AG09319 (cell line): ENCODE data around the gene SC5D.

Experiments used
- DNase-seq: peaks from one replicate; pipeline ENCODE4 v3.0.0-alpha.2; 2010; ENCODE audit warnings: low read depth; ENCODE audit errors: extremely low read depth
- TF ChIP-seq, protein P1 (sequence below): IDR thresholded peaks from 2 replicates; pipeline ENCODE4 v1.5.1; 2011; ENCODE audit warnings: low read depth, mild to moderate bottlenecking, inconsistent platforms, low read length, moderate library complexity

SC5D gene

DNA sequence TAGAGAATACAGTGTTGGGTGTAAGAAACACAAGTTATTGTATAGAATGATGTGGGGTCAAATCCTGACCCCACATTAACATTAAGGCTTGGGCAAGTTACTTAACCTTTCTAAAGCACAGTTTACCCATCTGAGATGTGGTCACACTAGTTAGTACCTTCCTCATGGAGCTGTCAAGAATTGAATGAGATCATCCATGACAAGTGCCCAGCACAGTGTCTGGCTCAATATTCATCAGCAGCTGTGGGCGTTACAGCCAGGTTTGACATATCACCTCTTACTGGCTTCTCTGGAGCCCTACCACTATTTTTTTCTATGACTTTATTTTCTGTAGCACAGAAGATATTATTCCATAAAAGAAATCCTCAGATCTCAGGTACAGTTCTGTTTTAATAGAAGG is 57.2 kb downstream of the SC5D start:
- TF ChIP-seq, protein P1, sequence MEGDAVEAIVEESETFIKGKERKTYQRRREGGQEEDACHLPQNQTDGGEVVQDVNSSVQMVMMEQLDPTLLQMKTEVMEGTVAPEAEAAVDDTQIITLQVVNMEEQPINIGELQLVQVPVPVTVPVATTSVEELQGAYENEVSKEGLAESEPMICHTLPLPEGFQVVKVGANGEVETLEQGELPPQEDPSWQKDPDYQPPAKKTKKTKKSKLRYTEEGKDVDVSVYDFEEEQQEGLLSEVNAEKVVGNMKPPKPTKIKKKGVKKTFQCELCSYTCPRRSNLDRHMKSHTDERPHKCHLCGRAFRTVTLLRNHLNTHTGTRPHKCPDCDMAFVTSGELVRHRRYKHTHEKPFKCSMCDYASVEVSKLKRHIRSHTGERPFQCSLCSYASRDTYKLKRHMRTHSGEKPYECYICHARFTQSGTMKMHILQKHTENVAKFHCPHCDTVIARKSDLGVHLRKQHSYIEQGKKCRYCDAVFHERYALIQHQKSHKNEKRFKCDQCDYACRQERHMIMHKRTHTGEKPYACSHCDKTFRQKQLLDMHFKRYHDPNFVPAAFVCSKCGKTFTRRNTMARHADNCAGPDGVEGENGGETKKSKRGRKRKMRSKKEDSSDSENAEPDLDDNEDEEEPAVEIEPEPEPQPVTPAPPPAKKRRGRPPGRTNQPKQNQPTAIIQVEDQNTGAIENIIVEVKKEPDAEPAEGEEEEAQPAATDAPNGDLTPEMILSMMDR: no peak
- no peak for DNase-seq

DNA sequence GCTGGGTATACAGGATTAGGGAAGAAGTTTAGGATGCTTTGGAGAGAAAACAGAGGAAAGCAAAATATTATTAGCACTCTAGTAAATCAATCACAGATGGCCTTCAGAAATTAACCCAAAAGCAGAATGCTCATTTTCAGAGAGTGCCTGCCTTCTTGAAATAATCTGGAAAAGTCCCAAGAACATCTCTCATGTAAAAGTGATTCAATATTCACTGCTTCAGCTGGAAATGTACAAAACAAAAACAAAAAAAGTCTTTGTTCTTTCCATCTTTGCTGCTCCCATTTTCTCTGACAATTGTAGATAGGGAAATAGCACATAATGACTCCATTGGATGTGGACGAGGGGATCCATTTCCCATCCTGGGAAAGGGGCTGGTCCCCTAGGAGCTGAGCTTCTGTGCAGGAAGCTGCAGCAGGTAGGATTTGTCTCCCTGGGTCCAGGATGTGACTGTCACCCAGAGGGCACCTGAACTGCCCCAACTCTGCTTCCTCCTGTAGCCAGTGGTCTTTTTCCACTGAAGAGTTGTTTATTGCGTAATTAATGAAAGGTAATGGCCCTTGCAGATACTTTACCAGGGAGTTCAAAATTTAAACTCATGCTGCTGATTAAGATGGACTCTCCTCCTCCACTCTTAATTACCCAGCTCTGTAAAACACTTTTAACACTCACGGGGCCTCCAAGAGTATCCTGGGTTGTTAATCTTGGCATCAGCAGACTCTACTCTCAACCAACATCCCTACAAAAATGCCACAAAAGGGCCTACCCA is 57.9 kb downstream of the SC5D start:
- TF ChIP-seq, protein P1: no peak
- no peak for DNase-seq

DNA sequence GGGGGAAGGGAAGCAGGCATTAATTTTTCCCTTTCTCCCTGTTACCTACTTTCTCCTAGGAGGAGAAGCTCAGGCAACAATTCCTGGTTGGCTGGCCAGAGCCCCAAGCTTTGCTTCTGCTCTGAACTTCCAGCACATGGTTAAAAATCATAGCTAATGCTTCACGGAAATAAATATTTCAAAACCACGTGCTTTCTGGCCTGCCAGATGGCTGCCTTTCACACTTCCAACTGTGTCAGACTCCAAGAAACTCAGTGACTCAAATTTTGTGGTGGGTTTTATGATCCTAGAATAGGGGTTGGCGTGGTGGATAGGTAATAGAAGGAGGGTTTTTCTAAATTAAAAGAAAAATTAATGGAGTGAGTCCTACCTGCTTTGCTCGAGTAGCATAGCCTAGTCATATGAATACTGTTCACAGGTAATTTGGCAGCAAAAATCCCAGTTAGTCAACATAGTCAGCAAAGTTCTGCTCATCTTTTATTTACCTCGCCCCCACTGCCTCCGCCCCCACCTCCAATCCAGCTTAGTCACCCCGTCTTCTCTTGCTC is 58.6 kb downstream of the SC5D start:
- TF ChIP-seq, protein P1: no peak
- DNase-seq: no peak

DNA sequence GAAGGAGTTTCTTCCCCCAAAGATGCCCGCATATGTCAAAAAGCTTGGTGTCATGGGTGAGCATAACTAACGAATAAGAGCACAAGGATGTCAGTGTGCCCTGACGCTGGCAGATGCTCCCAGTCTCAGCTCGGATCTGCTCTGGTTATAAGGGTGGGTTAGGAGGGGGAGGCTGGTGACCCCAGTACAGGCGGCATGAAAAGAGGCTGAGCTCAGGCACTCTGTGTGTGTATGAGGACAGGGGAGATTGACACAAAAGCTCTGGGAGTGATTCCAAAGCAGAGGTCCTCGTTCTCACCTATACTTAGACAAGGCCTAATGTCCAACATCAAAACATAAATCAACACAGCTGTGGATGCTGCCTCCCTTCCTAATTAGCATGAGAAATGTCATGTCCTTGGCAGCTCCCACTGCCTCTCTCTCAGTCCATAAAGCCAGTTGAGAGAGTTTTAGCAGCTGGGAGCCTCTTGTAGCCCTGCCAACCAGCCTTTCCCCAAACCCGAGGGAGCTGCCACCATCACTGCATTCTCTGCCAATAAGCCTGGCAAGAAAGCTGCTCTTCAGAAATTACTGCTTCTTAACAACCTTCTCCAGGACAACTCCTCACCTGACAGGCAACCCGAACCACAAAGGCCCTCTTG is 59.8 kb downstream of the SC5D start:
- TF ChIP-seq, protein P1: no peak
- DNase-seq: no peak

DNA sequence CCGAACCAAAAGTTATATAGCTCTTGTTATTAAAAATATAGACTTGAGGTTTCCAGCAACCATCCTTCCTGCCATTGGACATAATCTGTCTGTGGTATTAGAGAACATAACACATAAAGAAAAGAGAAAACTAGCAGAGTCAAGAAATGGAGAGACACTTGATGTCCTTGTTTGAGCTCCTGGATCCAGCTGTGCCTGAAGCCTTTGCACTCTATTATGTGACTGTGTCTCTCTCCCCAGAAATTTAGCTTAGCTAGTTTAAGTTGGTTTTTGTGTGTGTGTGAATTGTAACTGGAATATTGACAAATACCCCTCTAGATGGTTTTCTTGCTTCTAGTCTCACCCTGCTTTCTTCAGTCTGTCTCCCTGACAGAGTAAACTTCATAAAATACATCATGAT is 61.6 kb downstream of the SC5D start:
- TF ChIP-seq, protein P1: no peak

DNA sequence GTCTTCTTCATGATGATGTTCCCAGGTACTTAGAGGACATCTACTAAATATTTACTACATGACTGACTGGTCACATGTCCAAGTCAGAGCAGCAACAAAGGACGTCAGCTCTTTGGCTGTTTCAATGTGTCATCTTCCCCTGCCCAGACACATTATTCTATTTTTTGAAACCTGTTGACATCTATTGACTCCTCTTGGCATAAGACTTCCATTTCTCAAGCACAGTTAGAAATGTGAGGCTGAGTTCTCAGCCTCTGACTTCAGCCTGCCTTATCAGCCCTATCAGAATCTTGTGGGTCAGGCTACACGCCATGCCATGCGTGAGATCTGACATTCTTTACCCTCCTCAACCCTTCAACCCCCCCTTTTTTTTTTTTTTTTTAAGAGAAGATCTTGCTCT is 63.8 kb downstream of the SC5D start:
- no peak for DNase-seq
- TF ChIP-seq, protein P1: no peak

More for the DNA sequence above, 61.6 kb downstream of the SC5D start:
- DNase-seq: no peak
